Motor neuron (in vitro differentiated cells): ENCODE measurements around the gene AQP12A. TPM values are rescaled to one million over a fixed set of nuclear protein-coding genes. Genes with fewer than 3 reads are reported as not detected.
"Not testable (repeated sequence)": the region's sequence is repeated elsewhere in the genome, so short reads cannot be mapped to it uniquely, and the experiment has no call there.

Source experiments
- ATAC-seq, 8 experiments: fragments of 200-7000 bp; cut with Tn5 transposase; replicated peaks in 6 of 8; 2 replicates each; pipeline ENCODE4 v1.8.0; 2021; ENCODE audit warnings: mild to moderate bottlenecking in 8 of 8, moderate library complexity in 8 of 8
- H3K27ac ChIP-seq, 2 donors: fragments of 250-450 bp; sonication (Bioruptor Pico); 2 replicates each; pipeline ENCODE4 v1.9.0; 2021; ENCODE audit warnings: antibody characterized with exemption in 2 of 2, mild to moderate bottlenecking in 2 of 2, moderate library complexity in 1 of 2
- H3K4me1 ChIP-seq, 2 donors: fragments of 250-450 bp; sonication (Bioruptor Pico); replicated peaks in 1 of 2; 2 replicates each; pipeline ENCODE4 v1.6.1; 2021; ENCODE audit warnings: antibody characterized with exemption in 2 of 2, mild to moderate bottlenecking in 2 of 2, moderate library complexity in 1 of 2
- H3K4me3 ChIP-seq, 5 donors: fragments of 250-450 bp; sonication (Bioruptor Pico); 2 replicates each; pipeline ENCODE4 v1.9.0; 2021; ENCODE audit warnings: antibody characterized with exemption in 5 of 5, mild to moderate bottlenecking in 5 of 5, moderate library complexity in 4 of 5
- WGBS, 10 experiments: fragments of 450-650 bp; shearing (Covaris generic); methylation state at CpG; one replicate each; pipeline ENCODE4 v1.0.0; 2022; 5-methylcytosine and 5-hydroxymethylcytosine counted together
- in situ Hi-C, 9 experiments: fragments of 400-800 bp; cut with MboI; loops; one replicate each; pipeline ENCODE4 v1.15.0; 2021; ENCODE audit warnings: low sequenced_read_pairs in 9 of 9, low pct_unique_long_range_greater_than_20kb in 2 of 9; ENCODE audit not compliant: unreplicated experiment in 9 of 9
- total RNA-seq, 8 experiments: library from RNA; unstranded; fragments of 300-600 nt; gene quantifications; 2 replicates each; pipeline versions ENCODE4 v1.2.3 to v1.2.4, GENCODE V29; 2022

Gene AQP12A
- total RNA-seq, 8 experiments from 2014 or later = not detected

- Histone ChIP-seq H3K27ac (no peak overlapping the region), H3K4me1 (no peaks in the 10 kb centered on the region), H3K4me3 (no peak overlapping the region)
- ATAC-seq = no peak
- 73 to 94% (median 93%) methylated on average over 3 to 5 of the region's 20 CpGs; no CpG with 5 or more reads in 7 of the 10 experiments for WGBS, 10 experiments
- in situ Hi-C loops = no loop called here
These were observed 4.5 kb upstream of the AQP12A start for GRCh38 chr2:240687045-240687740.

DNA sequence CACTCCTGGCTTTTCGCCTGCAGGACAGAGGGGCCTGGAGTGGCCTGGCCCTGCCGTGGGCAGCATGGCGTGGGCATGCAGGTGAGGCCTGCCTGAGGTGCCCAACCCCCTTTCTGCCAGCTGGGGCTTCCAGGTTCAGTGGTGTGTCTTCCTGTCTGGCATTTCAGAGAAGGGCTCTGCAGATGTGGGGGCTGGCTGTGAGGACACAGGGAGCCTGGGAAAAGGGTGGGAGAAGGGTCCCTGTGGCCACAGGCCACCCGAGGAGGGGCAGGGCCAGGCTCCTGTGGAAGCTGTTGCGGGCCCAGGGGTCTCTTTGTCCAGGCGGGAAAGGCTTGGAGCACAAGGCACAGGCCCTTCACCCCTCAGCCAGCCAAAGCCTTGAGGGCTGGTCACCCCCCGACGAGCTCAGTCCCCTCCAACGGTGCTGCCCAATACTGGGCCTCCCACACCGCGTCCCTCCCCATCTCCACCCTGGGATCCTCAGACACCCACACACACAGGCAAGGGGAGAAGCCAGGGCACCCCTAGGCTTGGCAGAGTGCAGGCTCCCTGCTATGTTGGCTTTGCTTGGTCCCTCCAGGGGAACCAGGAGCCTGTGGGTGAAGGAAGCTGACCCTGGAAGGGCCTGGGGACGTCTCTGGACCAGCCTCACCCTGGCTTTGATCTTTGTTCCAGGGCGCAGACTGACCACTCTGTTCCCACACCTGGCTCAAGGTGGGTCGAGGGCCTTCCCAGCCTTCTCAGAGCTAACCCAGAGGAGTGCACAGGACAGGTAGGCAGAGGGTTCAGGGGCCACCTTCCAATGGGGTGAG, 3.7 kb upstream of the AQP12A start:
- no peak for ATAC-seq
- no peak overlapping the region for H3K4me3 ChIP-seq
- 0 to 14% (median 0%) methylated on average over 1 of the region's 14 CpGs; no CpG with 5 or more reads in 7 of the 10 experiments for WGBS, 10 experiments
- no peak overlapping the region for H3K27ac ChIP-seq
- H3K4me1 ChIP-seq = no peaks in the 10 kb centered on the region
- in situ Hi-C loops = no loop called here

DNA sequence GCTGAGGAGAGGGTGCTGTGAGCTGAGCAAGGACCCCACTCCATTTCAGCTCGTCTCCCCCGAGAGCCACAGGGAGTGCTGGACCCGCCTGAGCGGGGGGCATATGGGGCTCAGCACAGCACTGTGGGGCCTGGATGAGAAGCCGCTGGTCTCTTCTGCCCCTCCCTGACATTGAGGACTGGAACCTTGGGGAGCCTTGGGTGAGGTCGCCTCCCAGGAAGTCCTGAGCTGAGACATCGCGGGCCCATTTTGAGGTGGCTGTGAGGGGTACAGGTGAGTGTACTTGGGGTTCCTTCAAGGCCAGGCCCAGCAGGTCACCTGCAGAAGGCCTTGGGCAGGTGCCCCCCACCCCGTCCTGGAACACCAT, 3.1 kb upstream of the AQP12A start:
- in situ Hi-C loops = no loop called here
- Histone ChIP-seq H3K4me1 (no peaks in the 10 kb centered on the region), H3K27ac (no peak overlapping the region), H3K4me3 (no peak overlapping the region)
- ATAC-seq = no peak
- 60% methylated on average over 1 of the region's 9 CpGs; no CpG with 5 or more reads in 9 of the 10 experiments for WGBS, 10 experiments

DNA sequence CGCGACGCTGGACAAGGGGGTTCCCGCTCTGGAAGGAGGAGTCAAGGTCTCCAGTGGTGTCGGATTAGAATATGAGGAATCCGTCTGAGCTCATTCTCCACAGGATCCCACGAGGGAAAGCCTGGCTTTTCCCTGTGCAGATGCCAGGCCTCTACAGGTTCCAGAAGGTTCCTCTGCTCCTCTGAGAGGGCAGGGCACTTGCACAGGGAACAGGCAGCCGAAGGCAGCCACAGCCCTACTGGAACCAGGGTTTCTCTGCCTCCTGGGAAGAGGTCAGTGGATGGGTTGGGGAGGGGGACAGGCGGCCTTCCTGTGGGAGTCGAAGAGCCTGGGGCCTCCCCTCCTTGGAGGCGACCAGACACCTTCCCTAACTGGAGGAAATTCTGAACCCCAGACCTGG, 1.7 kb upstream of the AQP12A start:
- in situ Hi-C loops = no loop called here
- WGBS, 10 experiments = 20 to 51% methylated on average over 1 to 3 of the region's 11 CpGs; no CpG with 5 or more reads in 8 of the 10 experiments
- ATAC-seq = no peak
- H3K4me3 ChIP-seq = no peak overlapping the region
- no peaks in the 10 kb centered on the region for H3K4me1 ChIP-seq
- no peak overlapping the region for H3K27ac ChIP-seq

DNA sequence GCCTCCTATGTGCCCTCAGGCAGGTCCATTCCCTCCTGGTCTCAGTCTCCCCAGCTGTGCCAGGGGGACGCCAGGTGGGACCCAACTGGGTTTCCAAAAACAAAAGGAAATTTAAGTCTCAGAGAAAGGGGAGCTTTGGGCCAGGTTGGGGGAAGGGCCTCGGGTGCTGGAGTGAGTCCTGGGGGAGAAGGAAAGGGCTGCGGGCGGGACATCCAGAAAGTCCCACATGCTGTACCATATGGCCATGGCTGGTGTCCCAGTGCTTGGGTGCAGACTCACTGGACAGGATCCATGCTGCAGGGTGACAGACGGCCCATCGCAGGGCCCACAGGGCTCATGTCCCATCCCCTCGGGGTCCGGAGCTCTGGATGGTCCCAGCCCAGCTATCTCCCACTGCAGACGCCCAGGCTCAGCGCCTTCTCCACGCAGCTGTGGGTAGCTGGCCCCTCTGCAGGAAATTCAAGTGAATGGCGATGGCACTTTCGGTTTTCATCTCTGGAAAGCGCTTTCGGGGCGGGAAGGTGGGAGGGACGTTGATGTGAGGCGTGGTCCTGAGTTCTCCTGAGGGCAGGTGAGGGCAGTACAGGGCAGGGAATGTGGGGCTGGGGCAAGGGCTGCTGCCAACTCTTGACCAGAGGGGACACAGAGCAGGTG, 1.1 kb upstream of the AQP12A start:
- H3K4me1 ChIP-seq, H3K27ac ChIP-seq, in situ Hi-C loops, H3K4me3 ChIP-seq, ATAC-seq: not testable (repeated sequence)
- WGBS, 10 experiments = 0 to 60% methylated on average over 1 of the region's 18 CpGs; no CpG with 5 or more reads in 8 of the 10 experiments

GRCh38 chr2:240691075-240691427, 615 bp upstream of the AQP12A start:
- in situ Hi-C loops, H3K4me1 ChIP-seq, H3K4me3 ChIP-seq, ATAC-seq, H3K27ac ChIP-seq: not testable (repeated sequence)
- WGBS, 10 experiments = no CpG with 5 or more reads among the region's 2 CpGs

- in situ Hi-C loops, ATAC-seq: not testable (repeated sequence)
- WGBS, 10 experiments = no CpG with 5 or more reads among the region's 34 CpGs
These were observed 1.2 kb downstream of the AQP12A start for GRCh38 chr2:240692583-240693561.

DNA sequence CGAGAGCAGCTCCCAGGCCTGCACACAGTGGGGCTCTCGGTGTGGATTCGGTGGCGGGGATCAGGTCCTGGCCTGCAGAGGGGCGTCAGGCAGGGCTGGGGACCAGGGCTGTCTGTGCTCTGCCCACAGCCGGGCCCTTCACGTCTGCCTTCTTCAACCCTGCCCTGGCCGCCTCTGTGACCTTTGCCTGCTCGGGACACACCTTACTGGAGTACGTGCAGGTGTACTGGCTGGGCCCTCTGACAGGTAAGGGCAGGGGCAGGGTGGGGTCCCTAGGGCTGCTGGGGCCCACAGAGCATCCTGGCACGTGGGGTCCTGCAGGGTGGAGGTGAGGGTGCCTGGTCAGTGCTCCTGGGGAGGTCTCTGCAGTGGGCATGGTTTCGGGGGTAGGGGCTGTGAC, 2.6 kb downstream of the AQP12A start:
- WGBS, 10 experiments = no CpG with 5 or more reads among the region's 12 CpGs
- H3K4me1 ChIP-seq, ATAC-seq, H3K27ac ChIP-seq, in situ Hi-C loops, H3K4me3 ChIP-seq: not testable (repeated sequence)

More at GRCh38 chr2:240692583-240693561, 1.2 kb downstream of the AQP12A start:
- not testable (repeated sequence) for H3K27ac ChIP-seq, H3K4me3 ChIP-seq, H3K4me1 ChIP-seq

GRCh38 chr2:240695593-240695992, 3.9 kb downstream of the AQP12A start:
- H3K4me1 ChIP-seq, in situ Hi-C loops, H3K4me3 ChIP-seq, H3K27ac ChIP-seq: not testable (repeated sequence)
- peak in 1 of 8 experiments; percentile 42 for ATAC-seq
- WGBS, 10 experiments = no CpG with 5 or more reads among the region's 19 CpGs

- H3K4me3 ChIP-seq, in situ Hi-C loops, H3K27ac ChIP-seq, H3K4me1 ChIP-seq: not testable (repeated sequence)
- WGBS, 10 experiments = no CpG with 5 or more reads among the region's 13 CpGs
- ATAC-seq = peak in 4 of 8 experiments; percentile 11 to 31 (median 14)
These were observed 4.8 kb downstream of the AQP12A start for GRCh38 chr2:240696469-240696868.

- H3K4me3 ChIP-seq, in situ Hi-C loops, H3K4me1 ChIP-seq, H3K27ac ChIP-seq: not testable (repeated sequence)
- no CpG with 5 or more reads among the region's 33 CpGs for WGBS, 10 experiments
- peak; percentile 63 to 92 (median 72) for ATAC-seq
These were observed 7.3 kb downstream of the AQP12A start for GRCh38 chr2:240698852-240699561.

DNA sequence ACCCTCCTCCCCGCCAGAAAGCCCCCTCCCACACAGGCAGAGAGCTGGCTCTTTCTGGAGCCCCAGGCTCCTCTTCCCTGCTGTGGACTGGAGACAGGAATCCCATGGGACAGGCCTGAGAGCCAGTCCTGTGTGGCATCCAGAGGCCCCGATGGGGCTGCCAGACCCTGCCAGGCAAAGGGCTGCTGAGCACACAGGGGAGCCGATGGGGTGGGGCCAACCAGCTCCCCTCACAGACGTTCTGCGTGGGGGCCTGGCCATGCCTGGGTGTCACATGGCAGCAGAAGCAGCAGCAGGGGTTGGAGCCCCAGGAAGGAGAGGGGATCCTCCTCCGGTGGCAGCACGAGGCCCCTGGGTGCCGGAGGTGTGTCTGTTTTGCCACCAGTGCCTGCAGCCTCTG, 8.2 kb downstream of the AQP12A start:
- in situ Hi-C loops = not testable (repeated sequence)
- peak in 6 of 8 experiments; percentile 6 to 73 (median 67) for ATAC-seq
- WGBS, 10 experiments = no CpG with 5 or more reads among the region's 8 CpGs

More for the DNA sequence above, 8.2 kb downstream of the AQP12A start:
- not testable (repeated sequence) for H3K4me3 ChIP-seq, H3K27ac ChIP-seq, H3K4me1 ChIP-seq
